ENCODE data around the gene KIF26B. TPM values are rescaled to one million over a fixed set of nuclear protein-coding genes. Genes with fewer than 3 reads are reported as not detected.

The KIF26B gene
- total and polyA plus RNA-seq, 2 of the 4 experiments (the other 2 are of a cell fraction): 0.53 to 0.54 TPM

DNA sequence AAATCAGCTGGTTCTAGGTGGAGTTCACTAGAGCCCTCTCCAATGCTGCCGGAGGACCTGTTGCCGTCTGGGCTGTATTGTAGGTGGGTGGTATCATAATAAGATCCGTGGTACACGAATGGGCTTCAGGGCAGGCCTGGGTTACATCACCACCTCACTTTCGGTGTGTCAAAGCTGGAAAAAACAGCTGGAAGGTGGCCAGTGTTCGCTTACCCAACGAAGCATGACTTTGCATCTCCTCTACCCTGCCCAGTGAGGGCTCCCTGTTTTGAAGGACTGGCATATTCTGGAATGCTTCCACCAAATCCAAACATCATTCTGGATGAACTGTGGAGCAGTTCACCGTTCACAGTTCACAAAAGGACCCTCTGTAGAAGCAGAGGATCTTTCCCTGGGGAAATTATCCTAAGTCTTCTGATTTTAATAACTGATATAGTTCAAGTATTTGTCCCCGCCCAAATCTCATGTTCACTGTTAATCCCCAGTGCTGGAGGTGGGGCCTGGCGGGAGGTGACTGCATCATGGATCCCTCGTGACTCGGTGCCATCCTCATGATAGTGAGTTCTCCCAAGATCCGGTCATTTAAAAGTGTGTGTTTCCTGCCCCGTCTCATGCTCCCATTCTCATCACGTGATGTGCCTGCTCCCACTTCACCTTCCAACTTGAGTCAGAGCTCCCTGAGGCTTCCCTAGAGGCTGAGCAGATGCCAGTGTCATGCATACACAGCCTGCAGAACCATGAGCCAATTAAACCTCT lies 429.0 kb downstream of the KIF26B start:
- Histone ChIP-seq H2BK120ac (ENCODE audit: low read depth, low read length) (no peak overlapping the region), H3K36me3 (ENCODE audit: control insufficient read depth, insufficient read depth, low read length) (0 out of 2 replicates have a peak, but pooled peaks cover 1% of the 10 kb centered on the region), H4K20me1 (ENCODE audit: insufficient read depth, low read length) (no peaks in the 10 kb centered on the region), H4K8ac (ENCODE audit: low read depth in 2 of 2, low read length in 2 of 2) (no peak overlapping the region), H3K27ac (ENCODE audit: insufficient read depth, low read length) (no peak overlapping the region), H4K5ac (ENCODE audit: low read depth, low read length) (no peak overlapping the region; the same call in 1 of the 2 replicates), H3K79me1 (ENCODE audit: low read depth in 1 of 2, low read length in 2 of 2) (no peaks in the 10 kb centered on the region), H3K9me3 (ENCODE audit: control insufficient read depth, insufficient read depth, low read length) (no peaks in the 10 kb centered on the region), H2AK5ac (ENCODE audit: low read depth, low read length) (no peak overlapping the region), H3K56ac (ENCODE audit: extremely low read depth, insufficient read depth, low read length) (no peak overlapping the region), H3K4ac (ENCODE audit: low read depth, low read length) (no peak overlapping the region), H2BK15ac (ENCODE audit: low read depth, low read length) (no peak overlapping the region), H3K27me3 (ENCODE audit: control insufficient read depth, insufficient read depth, low read length) (peaks cover 6% of the 10 kb centered on the region), H3K23ac (ENCODE audit: low read depth, low read length) (no peak overlapping the region), H3K4me1 (ENCODE audit: control insufficient read depth, insufficient read depth, low read length) (peaks cover 5% of the 10 kb centered on the region), H3K9me1 (ENCODE audit: insufficient read depth, low read length) (no peaks in the 10 kb centered on the region), H2AK9ac (replicated peaks; ENCODE audit: low read depth, low read length, poor library complexity) (no peak overlapping the region), H3K9ac (ENCODE audit: low read depth, low read length) (no peak overlapping the region), H3K4me2 (ENCODE audit: low read depth, low read length) (no peak overlapping the region), H2AFZ (replicated peaks; ENCODE audit: low read length, poor library complexity) (no peak overlapping the region), H3K18ac (ENCODE audit: low read depth, low read length) (no peak overlapping the region), H2BK20ac (ENCODE audit: low read depth, low read length) (no peak overlapping the region), H3K14ac (replicated peaks; ENCODE audit: low read depth, low read length) (no peak overlapping the region), H4K91ac (ENCODE audit: insufficient read depth, low read depth, low read length) (no peak overlapping the region), H2BK5ac (ENCODE audit: low read depth, low read length, poor library complexity, severe bottlenecking) (no peak overlapping the region), H3K4me3 (ENCODE audit: insufficient read depth, low read depth, low read length) (no peak overlapping the region)
- ChIA-PET POLR2A (ENCODE audit: unreplicated experiment) (no interaction called here), CTCF (interaction anchor here (0.8 kb wide), 1 partner anchor 16 kb away, joined by 6 read pairs; no protein-coding TSS in a partner anchor)
- dilution Hi-C loops (cut with HindIII; ENCODE audit: low sequenced_read_pairs, unreplicated experiment): no loop called here
- TF ChIP-seq SMC3 (IDR thresholded peaks at IDR 0.05; ENCODE audit: low read depth, low read length): no peak
- TF ChIP-seq, protein P1, sequence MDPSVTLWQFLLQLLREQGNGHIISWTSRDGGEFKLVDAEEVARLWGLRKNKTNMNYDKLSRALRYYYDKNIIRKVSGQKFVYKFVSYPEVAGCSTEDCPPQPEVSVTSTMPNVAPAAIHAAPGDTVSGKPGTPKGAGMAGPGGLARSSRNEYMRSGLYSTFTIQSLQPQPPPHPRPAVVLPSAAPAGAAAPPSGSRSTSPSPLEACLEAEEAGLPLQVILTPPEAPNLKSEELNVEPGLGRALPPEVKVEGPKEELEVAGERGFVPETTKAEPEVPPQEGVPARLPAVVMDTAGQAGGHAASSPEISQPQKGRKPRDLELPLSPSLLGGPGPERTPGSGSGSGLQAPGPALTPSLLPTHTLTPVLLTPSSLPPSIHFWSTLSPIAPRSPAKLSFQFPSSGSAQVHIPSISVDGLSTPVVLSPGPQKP (IDR thresholded peaks at IDR 0.05; ENCODE audit: borderline replicate concordance, low read depth, low read length): no peak
- intact Hi-C loops (cut with micrococcal nuclease): no loop called here
- ATAC-seq (ENCODE audit: low read depth) (no peak), DNase-seq (no peak)
- no TSS peak for BruUV-seq (replicated peaks)
- 46% methylated on average over 4 of the region's 15 CpGs; no CpG with 5 or more reads in 1 of the 2 experiments for whole genome bisulfite sequencing, 2 experiments (ENCODE audit: extremely low coverage in 2 of 2, insufficient read length in 1 of 2)
- in situ Hi-C loops (cut with MboI; ENCODE audit: low sequenced_read_pairs): no loop called here

Measured in IMR-90 (cell line).